Endothelial cell of umbilical vein (primary cell): ENCODE results near the gene SPAG5.

Source experiments
- EZH2 ChIP-seq: IDR thresholded peaks from 2 replicates; pipeline ENCODE4 v1.6.1; 2012; ENCODE audit warnings: borderline replicate concordance, low read depth, mild to moderate bottlenecking, moderate library complexity, low read length, inconsistent platforms; ENCODE audit not compliant: severe bottlenecking
- FOS ChIP-seq: IDR thresholded peaks from 2 replicates; pipeline ENCODE4 v1.6.1; 2011; ENCODE audit warnings: mild to moderate bottlenecking, low read length, moderate library complexity, borderline replicate concordance; ENCODE audit not compliant: insufficient read depth
- GATA2 ChIP-seq: IDR thresholded peaks from 2 replicates; pipeline ENCODE4 v1.7.0; 2011; ENCODE audit warnings: low read depth, mild to moderate bottlenecking, moderate library complexity, mixed read lengths, low read length; ENCODE audit not compliant: insufficient read length, insufficient read depth
- JUN ChIP-seq: IDR thresholded peaks from 2 replicates; pipeline ENCODE4 v1.6.1; 2011; ENCODE audit warnings: borderline replicate concordance, low read depth; ENCODE audit not compliant: insufficient read length, insufficient read depth
- MYC ChIP-seq: IDR thresholded peaks from one replicate; pipeline ENCODE4 v1.6.1; 2011; ENCODE audit warnings: mild to moderate bottlenecking, low read depth, low read length
- POLR2A ChIP-seq: IDR thresholded peaks from 2 replicates; pipeline ENCODE4 v1.6.1; 2012; ENCODE audit warnings: low read depth, mild to moderate bottlenecking, control low read depth, low read length
- POLR2AphosphoS5 ChIP-seq: IDR thresholded peaks from 2 replicates; pipeline ENCODE4 v1.6.1; 2012; ENCODE audit warnings: low read depth, mild to moderate bottlenecking, control low read depth, low read length, moderate library complexity; ENCODE audit not compliant: insufficient read depth
- TF ChIP-seq, protein P1 (sequence below), 2 donors: IDR thresholded peaks; 1 replicate in 1 of 2; 2 replicates in 1 of 2; pipeline ENCODE4 v1.5.1; 2011; ENCODE audit warnings: low read length in 2 of 2, mild to moderate bottlenecking in 2 of 2, moderate library complexity in 2 of 2, control low read depth in 1 of 2, inconsistent platforms in 1 of 2, low read depth in 1 of 2; ENCODE audit not compliant: insufficient read depth in 1 of 2; ENCODE audit errors: extremely low read depth in 1 of 2
- TF ChIP-seq, protein P2 (sequence below): IDR thresholded peaks from 2 replicates; pipeline ENCODE4 v1.6.1; 2011; ENCODE audit not compliant: insufficient read depth, insufficient read length

DNA sequence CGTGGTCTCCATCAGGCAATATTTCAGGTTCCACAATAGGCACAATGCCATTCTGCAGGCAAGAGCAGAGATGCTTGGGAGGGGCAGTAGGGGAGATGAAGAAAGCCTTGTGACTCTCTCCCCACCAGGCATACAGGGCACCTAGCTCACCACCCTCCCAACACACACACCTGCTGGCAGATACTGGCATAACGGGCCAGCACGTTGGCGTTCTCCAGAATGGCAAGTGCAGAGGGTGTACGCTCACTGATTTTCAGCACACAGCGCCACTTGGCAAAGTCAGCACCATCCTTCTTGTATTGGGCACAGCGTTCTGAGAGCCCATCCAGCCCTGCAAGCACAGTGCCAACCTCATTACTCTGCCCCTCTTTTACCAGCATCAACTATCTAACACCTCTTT, 24.3 kb downstream of the SPAG5 start:
- no peak for TF ChIP-seq POLR2A
- TF ChIP-seq, protein P1, sequence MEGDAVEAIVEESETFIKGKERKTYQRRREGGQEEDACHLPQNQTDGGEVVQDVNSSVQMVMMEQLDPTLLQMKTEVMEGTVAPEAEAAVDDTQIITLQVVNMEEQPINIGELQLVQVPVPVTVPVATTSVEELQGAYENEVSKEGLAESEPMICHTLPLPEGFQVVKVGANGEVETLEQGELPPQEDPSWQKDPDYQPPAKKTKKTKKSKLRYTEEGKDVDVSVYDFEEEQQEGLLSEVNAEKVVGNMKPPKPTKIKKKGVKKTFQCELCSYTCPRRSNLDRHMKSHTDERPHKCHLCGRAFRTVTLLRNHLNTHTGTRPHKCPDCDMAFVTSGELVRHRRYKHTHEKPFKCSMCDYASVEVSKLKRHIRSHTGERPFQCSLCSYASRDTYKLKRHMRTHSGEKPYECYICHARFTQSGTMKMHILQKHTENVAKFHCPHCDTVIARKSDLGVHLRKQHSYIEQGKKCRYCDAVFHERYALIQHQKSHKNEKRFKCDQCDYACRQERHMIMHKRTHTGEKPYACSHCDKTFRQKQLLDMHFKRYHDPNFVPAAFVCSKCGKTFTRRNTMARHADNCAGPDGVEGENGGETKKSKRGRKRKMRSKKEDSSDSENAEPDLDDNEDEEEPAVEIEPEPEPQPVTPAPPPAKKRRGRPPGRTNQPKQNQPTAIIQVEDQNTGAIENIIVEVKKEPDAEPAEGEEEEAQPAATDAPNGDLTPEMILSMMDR (IDR thresholded peaks at IDR 0.05; ENCODE audit: extremely low read depth in 1 of 2, insufficient read depth in 1 of 2, low read depth in 1 of 2, low read length in 2 of 2), result peak in 1 of 2 donors; percentile 0
- no peak for TF ChIP-seq EZH2
- no peak for TF ChIP-seq MYC
- TF ChIP-seq FOS, result no peak
- TF ChIP-seq POLR2AphosphoS5, result no peak
- TF ChIP-seq JUN, result no peak
- TF ChIP-seq, protein P2, sequence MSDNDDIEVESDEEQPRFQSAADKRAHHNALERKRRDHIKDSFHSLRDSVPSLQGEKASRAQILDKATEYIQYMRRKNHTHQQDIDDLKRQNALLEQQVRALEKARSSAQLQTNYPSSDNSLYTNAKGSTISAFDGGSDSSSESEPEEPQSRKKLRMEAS, result no peak
- no peak for TF ChIP-seq GATA2
